Neutrophil (primary cell): ENCODE measurements around the gene COL4A1.

Experiments used
- H3K27ac ChIP-seq: fragments of 200-600 bp; sonication (generic); 2 replicates; pipeline ENCODE4 v1.5.1; 2016; ENCODE audit warnings: mild to moderate bottlenecking, moderate library complexity
- H3K27me3 ChIP-seq: fragments of 200-600 bp; sonication (generic); 2 replicates; pipeline ENCODE4 v1.6.0; 2016; ENCODE audit warnings: mild to moderate bottlenecking
- H3K36me3 ChIP-seq: fragments of 200-600 bp; sonication (generic); 2 replicates; pipeline ENCODE4 v1.5.1; 2017
- H3K4me1 ChIP-seq, 2 experiments: fragments of 200-600 bp in 1 of 2; sonication (generic) in 1 of 2; 1 replicate in 1 of 2; 2 replicates in 1 of 2; pipeline versions ENCODE4 v1.5.1 to v1.6.1; 2013 to 2016; ENCODE audit warnings: low read depth in 1 of 2, low read length in 1 of 2, mild to moderate bottlenecking in 1 of 2, moderate library complexity in 1 of 2; ENCODE audit not compliant: control insufficient read depth in 1 of 2, insufficient read depth in 1 of 2
- H3K4me3 ChIP-seq, 2 experiments: fragments of 200-600 bp in 1 of 2; sonication (generic) in 1 of 2; 1 replicate in 1 of 2; 2 replicates in 1 of 2; pipeline ENCODE4 v1.5.1; 2013 to 2016; ENCODE audit warnings: low read depth in 1 of 2, low read length in 1 of 2, mild to moderate bottlenecking in 1 of 2, moderate library complexity in 1 of 2
- H3K9me3 ChIP-seq: fragments of 200-600 bp; sonication (generic); 2 replicates; pipeline ENCODE4 v1.5.1; 2016
- CTCF ChIP-seq: fragments of 200-600 bp; sonication (generic); IDR thresholded peaks from 2 replicates; pipeline ENCODE4 v1.5.1; 2016; ENCODE audit warnings: antibody characterized with exemption

Gene COL4A1

GRCh38 chr13:110280985-110281688 lies 25.8 kb downstream of the COL4A1 start:
- no peak for TF ChIP-seq CTCF
- no peaks in the 10 kb centered on the region for H3K36me3 ChIP-seq
- H3K4me3 ChIP-seq: no peak overlapping the region
- no peaks in the 10 kb centered on the region for H3K9me3 ChIP-seq
- peaks cover 11% of the 10 kb centered on the region for H3K27me3 ChIP-seq
- no peaks in the 10 kb centered on the region for H3K4me1 ChIP-seq
- H3K27ac ChIP-seq: no peak overlapping the region

GRCh38 chr13:110280231-110280813 lies 26.6 kb downstream of the COL4A1 start:
- Histone ChIP-seq H3K27me3 (peaks cover 11% of the 10 kb centered on the region), H3K4me1 (no peaks in the 10 kb centered on the region), H3K36me3 (no peaks in the 10 kb centered on the region), H3K9me3 (no peaks in the 10 kb centered on the region), H3K27ac (no peak overlapping the region), H3K4me3 (no peak overlapping the region)
- TF ChIP-seq CTCF: no peak

- Histone ChIP-seq H3K4me3 (no peak overlapping the region), H3K9me3 (no peaks in the 10 kb centered on the region), H3K27ac (no peak overlapping the region), H3K36me3 (no peaks in the 10 kb centered on the region), H3K27me3 (peaks cover 11% of the 10 kb centered on the region), H3K4me1 (no peaks in the 10 kb centered on the region)
- no peak for TF ChIP-seq CTCF
Measured at GRCh38 chr13:110279684-110280083, 27.3 kb downstream of the COL4A1 start.

GRCh38 chr13:110278859-110279258 lies 28.1 kb downstream of the COL4A1 start:
- peaks cover 17% of the 10 kb centered on the region for H3K27me3 ChIP-seq
- H3K4me1 ChIP-seq: no peaks in the 10 kb centered on the region
- no peak overlapping the region for H3K4me3 ChIP-seq
- H3K27ac ChIP-seq: no peak overlapping the region
- no peaks in the 10 kb centered on the region for H3K9me3 ChIP-seq
- no peaks in the 10 kb centered on the region for H3K36me3 ChIP-seq
- TF ChIP-seq CTCF: no peak

GRCh38 chr13:110277357-110277975 lies 29.5 kb downstream of the COL4A1 start:
- H3K9me3 ChIP-seq: no peaks in the 10 kb centered on the region
- no peak for TF ChIP-seq CTCF
- peaks cover 26% of the 10 kb centered on the region for H3K27me3 ChIP-seq
- H3K27ac ChIP-seq: no peak overlapping the region
- no peak overlapping the region for H3K4me3 ChIP-seq
- H3K36me3 ChIP-seq: no peaks in the 10 kb centered on the region
- no peaks in the 10 kb centered on the region for H3K4me1 ChIP-seq
